HCT116 (cell line): ENCODE measurements around the gene LHB. TPM values are rescaled to one million over a fixed set of nuclear protein-coding genes. Genes with fewer than 3 reads are reported as not detected.

Experiments
- ATAC-seq: fragments of 200-7000 bp; cut with Tn5 transposase; 2 replicates; pipeline ENCODE4 v1.9.1; 2020; ENCODE audit warnings: mild to moderate bottlenecking, moderate library complexity
- BruUV-seq: library from RNA; stranded (reverse); fragments of 400-500 nt; replicated peaks from 2 replicates; lab custom pipeline; 2021; lab: Mats Ljungman, UMichigan
- CTCF ChIA-PET: fragments of 300-600 bp; sonication (Branson Sonifier 250); formaldehyde crosslinking; loops from one replicate; lab custom pipeline; 2021; ENCODE audit warnings: antibody characterized with exemption; lab: Charles Lee
- POLR2A ChIA-PET: fragments of 300-600, 350-600 bp; sonication (Branson Sonifier 250); formaldehyde crosslinking; loops from one replicate; lab custom pipeline; 2021; ENCODE audit warnings: antibody characterized with exemption; lab: Charles Lee
- RAD21 ChIA-PET, 2 experiments: fragments of 300-600 bp; sonication (Branson Sonifier 250); formaldehyde crosslinking; loops; one replicate each; lab custom pipeline; 2023; ENCODE audit warnings: low total read pairs in 2 of 2; ENCODE audit not compliant: uncharacterized antibody in 2 of 2, unreplicated experiment in 2 of 2, low non-redundant PET in 1 of 2; lab: Charles Lee
- DNase-seq: peaks from one replicate; pipeline ENCODE4 v3.0.0-alpha.2; 2010; ENCODE audit warnings: low read depth, low spot score
- H2AFZ ChIP-seq: fragments of 200-600 bp; shearing (Covaris generic), sonication (generic); 2 replicates; pipeline ENCODE4 v1.6.1; 2017; ENCODE audit warnings: low read depth, mixed run types, mixed read lengths, antibody characterized with exemption, low read length; ENCODE audit not compliant: poor library complexity, severe bottlenecking
- H3K27ac ChIP-seq: 2 replicates; pipeline ENCODE4 v1.5.1; 2012; ENCODE audit warnings: low read depth, low read length
- H3K27me3 ChIP-seq: fragments of 200-600 bp; sonication (generic); 2 replicates; pipeline ENCODE4 v1.6.1; 2016; ENCODE audit warnings: mixed run types, low read length, mixed read lengths; ENCODE audit not compliant: insufficient read depth
- H3K36me3 ChIP-seq, 2 experiments: fragments of 200-500 bp in 1 of 2; fragments of 200-600 bp in 1 of 2; sonication (Bioruptor generic) in 1 of 2; sonication (generic) in 1 of 2; 2 replicates each; pipeline versions ENCODE4 v1.5.1 to v1.6.1; 2014 to 2016; ENCODE audit warnings: low read length in 2 of 2, inconsistent platforms in 1 of 2, mixed read lengths in 1 of 2, mixed run types in 1 of 2; ENCODE audit not compliant: insufficient read depth in 2 of 2, control insufficient read depth in 1 of 2
- H3K4me1 ChIP-seq, 2 experiments: fragments of 200-600 bp in 1 of 2; sonication (generic) in 1 of 2; 2 replicates each; pipeline versions ENCODE4 v1.5.1 to v1.6.1; 2012 to 2017; ENCODE audit warnings: low read length in 2 of 2, inconsistent platforms in 1 of 2, mild to moderate bottlenecking in 1 of 2, mixed read lengths in 1 of 2, mixed run types in 1 of 2, moderate library complexity in 1 of 2; ENCODE audit not compliant: insufficient read depth in 2 of 2, control insufficient read depth in 1 of 2
- H3K4me2 ChIP-seq: fragments of 200-600 bp; sonication (generic); 2 replicates; pipeline ENCODE4 v1.6.1; 2017; ENCODE audit warnings: mixed run types, low read length, mixed read lengths
- H3K4me3 ChIP-seq, 2 experiments: fragments of 200-600 bp in 1 of 2; sonication (generic) in 1 of 2; replicated peaks in 1 of 2; 2 replicates each; pipeline ENCODE4 v1.5.1; 2011 to 2016; ENCODE audit warnings: low read length in 2 of 2, control low read depth in 1 of 2, low read depth in 1 of 2, mild to moderate bottlenecking in 1 of 2, mixed read lengths in 1 of 2, mixed run types in 1 of 2
- H3K79me2 ChIP-seq: fragments of 200-600 bp; sonication (generic); 2 replicates; pipeline ENCODE4 v1.6.1; 2017; ENCODE audit warnings: mild to moderate bottlenecking, mixed run types, low read length, moderate library complexity, mixed read lengths; ENCODE audit not compliant: insufficient read depth
- H3K9ac ChIP-seq: fragments of 200-600 bp; sonication (generic); 2 replicates; pipeline ENCODE4 v1.6.1; 2016; ENCODE audit warnings: low read length, mixed read lengths
- H3K9me2 ChIP-seq: fragments of 200-600 bp; sonication (generic), shearing (Covaris generic); 2 replicates; pipeline ENCODE4 v1.6.1; 2017; ENCODE audit warnings: mixed run types, mild to moderate bottlenecking, moderate library complexity; ENCODE audit not compliant: insufficient read depth
- H3K9me3 ChIP-seq, 2 experiments: fragments of 200-500 bp in 1 of 2; fragments of 200-600 bp in 1 of 2; sonication (Bioruptor generic) in 1 of 2; sonication (generic) in 1 of 2; 2 replicates each; pipeline ENCODE4 v1.6.1; 2014 to 2017; ENCODE audit warnings: low read length in 2 of 2, mixed read lengths in 2 of 2, inconsistent platforms in 1 of 2, low read depth in 1 of 2, mild to moderate bottlenecking in 1 of 2, mixed run types in 1 of 2, moderate library complexity in 1 of 2; ENCODE audit not compliant: control insufficient read depth in 1 of 2, insufficient read depth in 1 of 2
- H4K20me1 ChIP-seq: fragments of 200-600 bp; sonication (generic), shearing (Covaris generic); 2 replicates; pipeline ENCODE4 v1.6.1; 2017; ENCODE audit warnings: mixed run types, mild to moderate bottlenecking, moderate library complexity; ENCODE audit not compliant: insufficient read depth
- CEBPB ChIP-seq: IDR thresholded peaks from 2 replicates; pipeline ENCODE4 v1.6.1; 2012; ENCODE audit warnings: low read depth
- EGR1 ChIP-seq: IDR thresholded peaks from 2 replicates; pipeline ENCODE4 v1.6.1; 2012; ENCODE audit warnings: low read depth
- EZH2 ChIP-seq: fragments of 200-600 bp; sonication (generic); IDR thresholded peaks from 2 replicates; pipeline ENCODE4 v1.6.1; 2017; ENCODE audit warnings: antibody characterized with exemption, mixed run types
- JUND ChIP-seq: IDR thresholded peaks from 2 replicates; pipeline ENCODE4 v1.6.1; 2012
- MAX ChIP-seq: IDR thresholded peaks from 2 replicates; pipeline ENCODE4 v1.6.1; 2012
- POLR2AphosphoS5 ChIP-seq: IDR thresholded peaks from 2 replicates; pipeline ENCODE4 v1.6.1; 2011; ENCODE audit warnings: mild to moderate bottlenecking, low read depth, low read length, moderate library complexity
- SIN3A ChIP-seq: IDR thresholded peaks from 2 replicates; pipeline ENCODE4 v1.6.1; 2012; ENCODE audit warnings: low read depth
- TCF7L2 ChIP-seq: IDR thresholded peaks from 2 replicates; pipeline ENCODE4 v1.7.0; 2011; ENCODE audit warnings: borderline replicate concordance, inconsistent platforms; ENCODE audit not compliant: insufficient read depth, insufficient read length; ENCODE audit errors: extremely low read depth
- ZBTB33 ChIP-seq: IDR thresholded peaks from 2 replicates; pipeline ENCODE4 v1.6.1; 2011; ENCODE audit warnings: mild to moderate bottlenecking, low read length, moderate library complexity; ENCODE audit not compliant: insufficient replicate concordance; ENCODE audit errors: extremely low read depth
- intact Hi-C: fragments of 100-400 bp; cut with micrococcal nuclease; formaldehyde crosslinking; loops from 2 replicates; pipeline ENCODE4 v1.10.0; 2022
- total RNA-seq: library from RNA; stranded (reverse); gene quantifications from one replicate; pipeline ENCODE4 v1.2.1, GENCODE V29; 2021; ENCODE audit not compliant: unreplicated experiment

The LHB gene
- total RNA-seq, 1 experiment from 2014 or later: 3.7 TPM

GRCh38 chr19:49009828-49010227 lies 7.1 kb downstream of the LHB start:
- no peaks in the 10 kb centered on the region for H3K9me3 ChIP-seq
- ChIA-PET RAD21 (no interaction called here), POLR2A (interaction anchor here (1.5 kb wide), 1 partner anchor 16 kb away, joined by 6 read pairs; the partner anchor contains the start of genes GYS1 and RUVBL2), CTCF (interaction anchor here (3.3 kb wide), 1 partner anchor 10 kb away, joined by 19 read pairs; no protein-coding TSS in a partner anchor)
- no peak overlapping the region for H2AFZ ChIP-seq
- no peaks in the 10 kb centered on the region for H3K9me2 ChIP-seq
- intact Hi-C loops: no loop called here
- no peak overlapping the region for H3K4me3 ChIP-seq
- no peaks in the 10 kb centered on the region for H4K20me1 ChIP-seq
- DNase-seq (no peak), ATAC-seq (no peak)
- no peak overlapping the region for H3K9ac ChIP-seq
- no peak overlapping the region for H3K4me2 ChIP-seq
- no TSS peak for BruUV-seq
- H3K27ac ChIP-seq: no peak overlapping the region
- peaks cover 50 to 62% of the 10 kb centered on the region in 2 experiments for H3K36me3 ChIP-seq
- no peaks in the 10 kb centered on the region for H3K79me2 ChIP-seq
- H3K27me3 ChIP-seq: no peaks in the 10 kb centered on the region
- TF ChIP-seq POLR2AphosphoS5 (no peak), CEBPB (no peak), MAX (no peak), SIN3A (no peak), EZH2 (no peak), EGR1 (no peak), JUND (no peak), ZBTB33 (no peak), TCF7L2 (no peak)
- H3K4me1 ChIP-seq: no peaks in the 10 kb centered on the region
